Upper lobe of right lung (tissue), 1 donor: ENCODE data around the gene NFIC. TPM values are rescaled to one million over a fixed set of nuclear protein-coding genes. Genes with fewer than 3 reads are reported as not detected.

Source experiments
- ATAC-seq: fragments of 200-7000 bp; cut with Tn5 transposase; one replicate; pipeline ENCODE4 v1.9.1; 2020; ENCODE audit warnings: mild to moderate bottlenecking, moderate library complexity
- DNase-seq: peaks from one replicate; pipeline ENCODE4 v3.0.0-alpha.2; 2020
- H3K27ac ChIP-seq: fragments of 200-600 bp; one replicate; pipeline ENCODE4 v1.8.0; 2022
- H3K27me3 ChIP-seq: fragments of 200-600 bp; one replicate; pipeline ENCODE4 v1.8.0; 2022; ENCODE audit warnings: mild to moderate bottlenecking
- H3K36me3 ChIP-seq: fragments of 200-600 bp; one replicate; pipeline ENCODE4 v1.8.0; 2022
- H3K4me1 ChIP-seq: fragments of 200-600 bp; one replicate; pipeline ENCODE4 v1.8.0; 2022
- H3K4me3 ChIP-seq: fragments of 200-600 bp; one replicate; pipeline ENCODE4 v1.8.0; 2022; ENCODE audit warnings: mild to moderate bottlenecking
- H3K9me3 ChIP-seq: fragments of 200-600 bp; one replicate; pipeline ENCODE4 v1.8.0; 2022
- intact Hi-C: fragments of 100-400 bp; cut with DNase I; formaldehyde crosslinking; loops from one replicate; pipeline ENCODE4 v1.11.0; 2022
- total RNA-seq: library from RNA; stranded (reverse); fragmentation: NEBNext Ultra II Directional; extraction: Animal tissue kit (Norgen Biotek cat#: 25700); gene quantifications from one replicate; pipeline ENCODE4 v1.2.1, GENCODE V29; 2021
- TF ChIP-seq, protein P1 (sequence below): fragments of 200-600 bp; IDR thresholded peaks from one replicate; pipeline ENCODE4 v1.8.0; 2022; ENCODE audit warnings: antibody characterized with exemption
- donor health status: DM: no; HTN: yes; CAD: no; lungs with severe emphysema.

Gene NFIC
- total RNA-seq, 1 donor from 2014 or later = 150 TPM

DNA sequence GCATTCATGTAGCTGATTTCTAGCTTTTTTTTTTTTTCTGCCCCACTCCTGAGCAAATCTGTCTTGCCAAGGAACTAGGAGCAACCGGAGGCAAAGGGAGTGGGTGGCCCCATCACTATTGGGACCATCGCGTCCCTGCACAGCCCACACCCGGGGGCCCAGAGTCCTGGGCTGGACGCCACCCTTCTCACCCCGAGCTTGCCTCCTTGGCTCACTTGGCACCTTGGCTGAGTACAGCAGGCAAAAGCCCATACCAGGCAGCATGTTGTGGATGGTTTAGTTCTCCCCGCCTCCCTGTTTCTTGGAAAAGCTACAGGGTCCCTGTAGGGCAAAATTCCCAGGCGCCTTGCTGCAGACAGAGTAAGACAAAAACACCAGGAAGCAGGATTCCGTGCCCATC, 100.3 kb downstream of the NFIC start:
- Histone ChIP-seq H3K4me1 (no peaks in the 10 kb centered on the region), H3K27me3 (no peaks in the 10 kb centered on the region), H3K4me3 (no peak overlapping the region), H3K27ac (peak overlapping the region; percentile 30), H3K9me3 (no peaks in the 10 kb centered on the region), H3K36me3 (peaks cover 21% of the 10 kb centered on the region)
- ATAC-seq (no peak), DNase-seq (no peak)
- TF ChIP-seq, protein P1, sequence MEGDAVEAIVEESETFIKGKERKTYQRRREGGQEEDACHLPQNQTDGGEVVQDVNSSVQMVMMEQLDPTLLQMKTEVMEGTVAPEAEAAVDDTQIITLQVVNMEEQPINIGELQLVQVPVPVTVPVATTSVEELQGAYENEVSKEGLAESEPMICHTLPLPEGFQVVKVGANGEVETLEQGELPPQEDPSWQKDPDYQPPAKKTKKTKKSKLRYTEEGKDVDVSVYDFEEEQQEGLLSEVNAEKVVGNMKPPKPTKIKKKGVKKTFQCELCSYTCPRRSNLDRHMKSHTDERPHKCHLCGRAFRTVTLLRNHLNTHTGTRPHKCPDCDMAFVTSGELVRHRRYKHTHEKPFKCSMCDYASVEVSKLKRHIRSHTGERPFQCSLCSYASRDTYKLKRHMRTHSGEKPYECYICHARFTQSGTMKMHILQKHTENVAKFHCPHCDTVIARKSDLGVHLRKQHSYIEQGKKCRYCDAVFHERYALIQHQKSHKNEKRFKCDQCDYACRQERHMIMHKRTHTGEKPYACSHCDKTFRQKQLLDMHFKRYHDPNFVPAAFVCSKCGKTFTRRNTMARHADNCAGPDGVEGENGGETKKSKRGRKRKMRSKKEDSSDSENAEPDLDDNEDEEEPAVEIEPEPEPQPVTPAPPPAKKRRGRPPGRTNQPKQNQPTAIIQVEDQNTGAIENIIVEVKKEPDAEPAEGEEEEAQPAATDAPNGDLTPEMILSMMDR = no peak
- intact Hi-C loops = no loop called here

DNA sequence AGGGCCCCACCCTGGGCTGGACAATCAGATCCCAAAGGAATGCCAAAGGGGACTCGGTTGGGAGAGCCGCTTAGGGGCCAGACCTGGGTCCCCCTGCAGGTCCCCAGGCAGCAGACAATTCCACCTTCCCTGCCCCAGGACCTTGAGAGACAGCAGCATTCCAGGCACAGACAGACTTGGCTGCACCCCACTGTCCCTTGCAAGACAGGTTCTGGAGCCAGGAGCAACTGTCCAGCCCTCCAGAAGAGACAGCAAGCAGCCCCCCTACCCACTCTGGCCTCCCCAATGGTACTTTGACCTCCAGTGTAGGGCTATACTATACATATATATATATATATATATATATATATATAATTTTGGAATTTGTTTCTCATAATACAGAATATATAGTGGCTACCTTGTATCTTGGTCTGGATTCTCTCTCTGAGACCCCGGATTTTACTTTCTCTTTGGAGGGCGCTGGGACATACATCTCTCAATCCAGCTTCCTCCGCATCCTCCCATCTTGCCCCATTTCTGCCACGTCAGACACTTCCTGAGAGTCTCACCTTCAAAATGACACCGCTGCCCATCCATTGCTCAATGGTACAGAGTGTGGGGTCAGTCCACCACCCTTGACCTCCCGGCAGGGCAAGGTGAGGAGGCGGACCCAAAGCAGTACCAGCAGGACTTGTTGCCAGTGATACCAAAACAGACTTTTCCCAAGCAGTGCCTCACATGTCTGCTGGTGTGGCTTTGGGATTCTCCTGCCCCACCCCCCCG, 101.2 kb downstream of the NFIC start:
- H3K9me3 ChIP-seq = no peaks in the 10 kb centered on the region
- DNase-seq (no peak), ATAC-seq (no peak)
- no peaks in the 10 kb centered on the region for H3K4me1 ChIP-seq
- intact Hi-C loops = no loop called here
- no peak overlapping the region for H3K4me3 ChIP-seq
- H3K36me3 ChIP-seq = peaks cover 17% of the 10 kb centered on the region
- no peak overlapping the region for H3K27ac ChIP-seq
- TF ChIP-seq, protein P1 = no peak
- H3K27me3 ChIP-seq = no peaks in the 10 kb centered on the region

DNA sequence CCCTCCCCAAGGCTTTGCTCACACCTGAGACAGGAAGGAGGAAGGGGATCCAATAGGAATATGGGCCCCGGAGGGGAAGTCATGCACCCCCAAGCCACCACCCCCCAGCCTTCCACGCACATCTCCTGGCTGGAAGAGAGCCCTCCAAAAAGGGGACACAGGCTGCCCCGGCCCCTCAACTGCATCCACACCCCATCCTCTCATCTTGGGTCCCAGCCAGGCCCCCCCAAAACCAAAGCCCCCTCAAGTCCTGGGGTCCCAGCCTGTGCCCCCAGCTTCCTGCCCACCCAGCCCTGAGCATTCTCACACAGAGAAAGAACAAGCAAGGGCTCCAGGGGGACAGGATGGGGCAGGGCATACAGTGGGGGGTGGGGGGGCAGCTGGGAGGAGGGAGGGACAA, 101.8 kb downstream of the NFIC start:
- TF ChIP-seq, protein P1 = no peak
- H3K27ac ChIP-seq = no peak overlapping the region
- H3K27me3 ChIP-seq = no peaks in the 10 kb centered on the region
- H3K9me3 ChIP-seq = no peaks in the 10 kb centered on the region
- intact Hi-C loops = no loop called here
- ATAC-seq = no peak
- DNase-seq = no peak
- H3K36me3 ChIP-seq = peaks cover 11% of the 10 kb centered on the region
- no peaks in the 10 kb centered on the region for H3K4me1 ChIP-seq
- no peak overlapping the region for H3K4me3 ChIP-seq

DNA sequence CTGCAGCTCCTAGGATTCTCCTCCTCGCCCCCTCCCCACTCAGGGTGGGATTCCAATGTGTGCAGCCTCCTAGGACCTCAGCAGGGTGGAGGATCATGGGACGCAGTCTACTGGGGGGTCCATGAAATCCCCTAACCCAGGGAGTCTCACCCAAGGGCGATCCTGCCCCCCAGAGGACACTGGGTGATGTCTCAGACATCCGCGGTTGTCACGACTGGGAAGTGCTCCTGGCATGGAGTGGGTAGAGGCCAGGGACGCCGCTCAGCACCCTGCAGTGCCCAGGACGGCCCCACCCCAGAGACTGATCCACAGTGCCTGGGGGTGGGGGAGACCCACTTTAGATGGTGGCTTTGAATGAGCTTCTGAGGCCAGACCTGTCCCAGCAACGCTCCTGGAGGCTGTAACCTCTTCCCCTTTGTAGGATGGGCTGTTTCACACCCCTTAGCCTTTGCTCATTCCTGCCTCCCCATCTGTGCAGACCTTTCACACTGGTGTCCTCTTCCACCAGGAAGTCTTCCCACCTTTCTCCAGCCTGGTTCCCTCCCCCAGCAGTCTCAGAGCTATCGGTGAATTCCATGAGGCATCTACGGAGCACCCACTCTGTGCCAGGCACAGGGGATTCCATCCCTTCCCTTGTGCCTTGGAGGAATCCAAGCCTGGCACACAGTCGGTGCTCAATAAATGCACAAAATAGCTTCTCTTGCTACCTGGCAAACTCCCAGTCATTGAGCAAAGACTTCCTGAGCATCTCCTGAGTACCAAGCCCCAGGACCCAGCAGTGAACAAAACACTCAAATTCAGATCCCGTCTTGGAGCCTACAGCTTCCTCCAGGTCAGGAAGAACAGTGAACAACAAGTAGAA, 103.5 kb downstream of the NFIC start:
- no peak overlapping the region for H3K4me3 ChIP-seq
- peak; percentile 14 for ATAC-seq
- H3K4me1 ChIP-seq = no peaks in the 10 kb centered on the region
- intact Hi-C loops = no loop called here
- peak; percentile 62 for DNase-seq
- H3K27ac ChIP-seq = no peak overlapping the region
- no peaks in the 10 kb centered on the region for H3K36me3 ChIP-seq
- no peaks in the 10 kb centered on the region for H3K27me3 ChIP-seq
- TF ChIP-seq, protein P1 = no peak
- H3K9me3 ChIP-seq = no peaks in the 10 kb centered on the region

DNA sequence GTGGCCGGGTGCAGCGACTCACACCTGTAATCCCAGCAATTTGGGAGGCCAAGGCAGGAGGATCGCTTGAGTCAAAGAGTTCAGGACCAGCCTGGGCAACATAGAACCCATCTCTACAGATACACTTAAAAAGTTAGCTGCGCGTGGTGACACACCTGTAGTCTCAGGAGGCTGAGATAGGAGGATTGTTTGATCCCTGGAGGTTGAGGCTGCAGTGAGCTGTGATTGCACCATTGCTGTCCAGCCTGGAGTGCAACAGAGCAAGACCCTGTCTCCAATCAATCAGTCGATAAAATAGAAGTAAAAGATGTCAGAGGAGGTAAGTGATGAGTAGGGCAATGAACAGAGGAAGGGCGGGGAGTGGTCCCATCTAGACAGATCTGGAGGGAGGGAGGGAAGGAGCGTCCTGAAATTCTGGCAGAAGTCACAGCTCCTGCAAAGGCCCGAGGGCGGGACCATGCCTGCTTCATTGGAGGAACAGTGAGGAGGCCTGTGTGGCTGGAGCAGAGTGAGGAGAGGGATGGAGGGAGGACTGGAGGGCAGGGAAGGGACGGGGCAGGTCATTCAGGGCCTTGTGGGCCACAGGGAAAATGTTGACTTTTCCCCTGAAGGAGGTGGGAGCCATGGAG, 104.2 kb downstream of the NFIC start:
- TF ChIP-seq, protein P1 = no peak
- Histone ChIP-seq H3K9me3 (no peaks in the 10 kb centered on the region), H3K27ac (no peak overlapping the region)

More for the DNA sequence above, 104.2 kb downstream of the NFIC start:
- H3K27me3 ChIP-seq = no peaks in the 10 kb centered on the region
- H3K4me1 ChIP-seq = no peaks in the 10 kb centered on the region
- ATAC-seq = peak; percentile 7
- no peak for DNase-seq
- no peak overlapping the region for H3K4me3 ChIP-seq
- no peaks in the 10 kb centered on the region for H3K36me3 ChIP-seq
- intact Hi-C loops = no loop called here
